Activated CD8-positive, alpha-beta T cell treated with anti-CD3 and anti-CD28 coated beads for 36 hours (primary cell): ENCODE results near the gene LMAN2. TPM values are rescaled to one million over a fixed set of nuclear protein-coding genes. Genes with fewer than 3 reads are reported as not detected.

Source experiments
- ATAC-seq: fragments of 200-7000 bp; cut with Tn5 transposase; one replicate; pipeline ENCODE4 v1.10.0; 2021; ENCODE audit warnings: mild to moderate bottlenecking, moderate library complexity
- CTCF ChIA-PET: fragments of 350-600 bp; sonication (Branson Sonifier 250); formaldehyde crosslinking; loops from one replicate; lab custom pipeline; 2021; ENCODE audit warnings: antibody characterized with exemption; lab: Charles Lee
- POLR2A ChIA-PET: fragments of 350-600 bp; sonication (Branson Sonifier 250); formaldehyde crosslinking; loops from one replicate; lab custom pipeline; 2021; ENCODE audit warnings: antibody characterized with exemption; lab: Charles Lee
- DNase-seq: peaks from one replicate; pipeline ENCODE4 v3.0.0-alpha.2; 2020
- H3K27ac Mint-ChIP-seq: one replicate; pipeline ENCODE4 v1.8.0; 2021; ENCODE audit warnings: mild to moderate bottlenecking, mixed read lengths
- H3K27me3 Mint-ChIP-seq: one replicate; pipeline ENCODE4 v1.8.0; 2021; ENCODE audit warnings: mixed read lengths
- H3K36me3 Mint-ChIP-seq: one replicate; pipeline ENCODE4 v1.8.0; 2021; ENCODE audit warnings: low read depth, mixed read lengths
- H3K4me1 Mint-ChIP-seq: one replicate; pipeline ENCODE4 v1.8.0; 2021; ENCODE audit warnings: low read depth, mixed read lengths
- H3K4me3 Mint-ChIP-seq: one replicate; pipeline ENCODE4 v1.8.0; 2021; ENCODE audit warnings: mild to moderate bottlenecking, moderate library complexity, mixed read lengths
- H3K9me3 Mint-ChIP-seq: one replicate; pipeline ENCODE4 v1.8.0; 2021; ENCODE audit warnings: mixed read lengths
- intact Hi-C: fragments of 100-400 bp; cut with micrococcal nuclease; formaldehyde crosslinking; loops from one replicate; pipeline ENCODE4 v1.10.0; 2022
- total RNA-seq, 2 experiments: library from RNA; stranded (reverse); gene quantifications; one replicate each; pipeline ENCODE4 v1.2.3, GENCODE V29; 2021
- TF ChIP-seq, protein P1 (sequence below): fragments of 200-600 bp; IDR thresholded peaks from one replicate; pipeline ENCODE4 v1.8.0; 2022; ENCODE audit warnings: antibody characterized with exemption, mild to moderate bottlenecking

Gene LMAN2
- total RNA-seq, 2 experiments from 2014 or later, result 79.9 to 87.5 TPM

DNA sequence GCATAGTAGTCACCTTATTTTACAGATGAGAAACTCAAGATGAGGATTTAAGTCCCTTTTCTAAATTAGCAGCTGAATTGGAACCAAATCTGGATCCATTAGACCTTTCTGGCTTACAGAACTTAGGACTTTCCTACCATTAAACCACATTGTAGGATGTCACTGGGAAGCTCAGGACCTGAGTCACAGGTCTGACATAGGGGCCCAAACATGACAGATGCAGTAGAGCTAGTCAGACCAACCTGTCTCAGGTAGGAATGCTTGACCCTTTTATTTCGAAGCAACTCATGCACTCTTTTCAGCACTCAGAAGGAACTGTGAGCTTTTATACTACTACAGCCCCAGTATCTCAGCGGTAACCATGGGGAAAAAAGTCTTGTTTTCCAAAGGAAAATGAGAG is 50.5 kb downstream of the LMAN2 start:
- no peak for ATAC-seq
- Mint-ChIP-seq H3K27me3 (no peaks in the 10 kb centered on the region), H3K4me3 (no peak overlapping the region), H3K4me1 (peaks cover 63% of the 10 kb centered on the region), H3K9me3 (no peaks in the 10 kb centered on the region), H3K27ac (peak overlapping the region; percentile 64), H3K36me3 (peaks cover 44% of the 10 kb centered on the region)
- no peak for DNase-seq
- intact Hi-C loops, result loop anchor here (5.0 kb wide), 1 partner anchor 189 kb away; no protein-coding TSS in a partner anchor
- TF ChIP-seq, protein P1, sequence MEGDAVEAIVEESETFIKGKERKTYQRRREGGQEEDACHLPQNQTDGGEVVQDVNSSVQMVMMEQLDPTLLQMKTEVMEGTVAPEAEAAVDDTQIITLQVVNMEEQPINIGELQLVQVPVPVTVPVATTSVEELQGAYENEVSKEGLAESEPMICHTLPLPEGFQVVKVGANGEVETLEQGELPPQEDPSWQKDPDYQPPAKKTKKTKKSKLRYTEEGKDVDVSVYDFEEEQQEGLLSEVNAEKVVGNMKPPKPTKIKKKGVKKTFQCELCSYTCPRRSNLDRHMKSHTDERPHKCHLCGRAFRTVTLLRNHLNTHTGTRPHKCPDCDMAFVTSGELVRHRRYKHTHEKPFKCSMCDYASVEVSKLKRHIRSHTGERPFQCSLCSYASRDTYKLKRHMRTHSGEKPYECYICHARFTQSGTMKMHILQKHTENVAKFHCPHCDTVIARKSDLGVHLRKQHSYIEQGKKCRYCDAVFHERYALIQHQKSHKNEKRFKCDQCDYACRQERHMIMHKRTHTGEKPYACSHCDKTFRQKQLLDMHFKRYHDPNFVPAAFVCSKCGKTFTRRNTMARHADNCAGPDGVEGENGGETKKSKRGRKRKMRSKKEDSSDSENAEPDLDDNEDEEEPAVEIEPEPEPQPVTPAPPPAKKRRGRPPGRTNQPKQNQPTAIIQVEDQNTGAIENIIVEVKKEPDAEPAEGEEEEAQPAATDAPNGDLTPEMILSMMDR, result no peak
- ChIA-PET CTCF (interaction anchor here (0.9 to 7.0 kb wide), 6 partner anchors 9 to 201 kb away, joined by 3 to 43 read pairs (median 6); no protein-coding TSS in a partner anchor), POLR2A (interaction anchor here (0.6 to 1.1 kb wide), 2 partner anchors 153 to 885 kb away, joined by 3 to 4 read pairs; partner anchors contain the start of gene CLTB)

DNA sequence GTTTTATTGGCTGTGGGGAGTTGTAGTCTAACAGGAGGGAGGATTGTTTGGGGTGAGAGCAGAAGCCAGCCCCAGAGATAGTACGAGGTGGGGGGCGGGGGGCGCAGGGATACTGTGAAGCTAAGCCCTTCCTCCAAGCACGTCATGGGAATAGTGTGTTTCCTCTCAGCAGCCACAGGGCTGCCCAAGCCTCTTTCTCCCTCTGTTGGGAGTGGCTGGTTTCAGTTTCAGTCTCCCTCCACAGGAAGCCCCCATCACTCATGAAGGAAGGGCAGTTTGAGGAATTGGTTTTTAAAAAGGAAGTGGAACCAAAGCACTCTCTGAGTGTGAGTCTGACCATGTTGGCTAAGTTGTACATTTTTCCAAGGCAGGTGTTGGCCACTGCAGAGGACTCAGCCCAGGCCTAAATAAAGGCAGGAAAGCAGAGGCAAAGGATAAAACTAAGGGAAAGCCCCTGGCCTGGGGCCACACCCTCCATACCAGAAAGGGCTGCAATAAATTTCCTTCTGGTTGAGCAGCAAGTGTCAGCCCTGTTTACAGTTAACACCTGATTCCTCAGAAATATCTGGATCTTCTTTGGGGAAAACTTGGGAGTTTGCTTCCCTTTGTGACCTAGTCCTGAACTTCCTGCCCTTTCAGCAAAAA is 51.1 kb downstream of the LMAN2 start:
- Mint-ChIP-seq H3K4me1 (peaks cover 63% of the 10 kb centered on the region), H3K4me3 (no peak overlapping the region), H3K27me3 (no peaks in the 10 kb centered on the region), H3K27ac (peak overlapping the region; percentile 64), H3K36me3 (peaks cover 44% of the 10 kb centered on the region), H3K9me3 (no peaks in the 10 kb centered on the region)
- CTCF ChIA-PET, result interaction anchor here (1.2 to 7.0 kb wide), 5 partner anchors 9 to 201 kb away, joined by 3 to 43 read pairs (median 16); no protein-coding TSS in a partner anchor
- TF ChIP-seq, protein P1, result no peak
- POLR2A ChIA-PET, result no interaction called here
- intact Hi-C loops, result loop anchor here (5.0 kb wide), 1 partner anchor 188 kb away; no protein-coding TSS in a partner anchor
- DNase-seq (peak; percentile 68), ATAC-seq (peak; percentile 49)

GRCh38 chr5:177299697-177300096 is 51.8 kb downstream of the LMAN2 start:
- intact Hi-C loops, result loop anchor here (5.0 kb wide), 1 partner anchor 187 kb away; no protein-coding TSS in a partner anchor
- Mint-ChIP-seq H3K9me3 (no peaks in the 10 kb centered on the region), H3K27ac (peak overlapping the region; percentile 77), H3K36me3 (peaks cover 43% of the 10 kb centered on the region), H3K4me1 (peaks cover 61% of the 10 kb centered on the region), H3K4me3 (no peak overlapping the region), H3K27me3 (no peaks in the 10 kb centered on the region)
- TF ChIP-seq, protein P1, result no peak
- ChIA-PET POLR2A (no interaction called here), CTCF (interaction anchor here (0.7 to 7.0 kb wide), 4 partner anchors 10 to 202 kb away, joined by 3 to 43 read pairs (median 20); no protein-coding TSS in a partner anchor)
- DNase-seq, result no peak
- no peak for ATAC-seq

- peaks cover 43% of the 10 kb centered on the region for H3K36me3 Mint-ChIP-seq
- H3K4me1 Mint-ChIP-seq, result peaks cover 61% of the 10 kb centered on the region
- no peak overlapping the region for H3K27ac Mint-ChIP-seq
Observed at GRCh38 chr5:177297922-177298321, 53.5 kb downstream of the LMAN2 start.

More at GRCh38 chr5:177297922-177298321, 53.5 kb downstream of the LMAN2 start:
- ATAC-seq (no peak), DNase-seq (no peak)
- no peaks in the 10 kb centered on the region for H3K27me3 Mint-ChIP-seq
- CTCF ChIA-PET, result interaction anchor here (0.9 to 7.0 kb wide), 5 partner anchors 11 to 185 kb away, joined by 3 to 43 read pairs (median 5); no protein-coding TSS in a partner anchor
- POLR2A ChIA-PET, result interaction anchor here (1.2 kb wide), 1 partner anchor 16 kb away, joined by 3 read pairs; no protein-coding TSS in a partner anchor
- TF ChIP-seq, protein P1, result no peak
- intact Hi-C loops, result no loop called here
- no peak overlapping the region for H3K4me3 Mint-ChIP-seq
- no peaks in the 10 kb centered on the region for H3K9me3 Mint-ChIP-seq
